Ovary (tissue), 9 donors: Measurements from ENCODE around the gene IGF1R. TPM values are rescaled to one million over a fixed set of nuclear protein-coding genes. Genes with fewer than 3 reads are reported as not detected.

Source experiments
- DNase-seq, 5 donors: peaks; one replicate each; pipeline ENCODE4 v3.0.0-alpha.2; 2019 to 2020
- H3K27ac ChIP-seq, 2 donors: fragments of 200-600 bp; one replicate each; pipeline versions ENCODE4 v1.5.1 to v1.8.0; 2019 to 2022
- H3K27me3 ChIP-seq: fragments of 200-600 bp; one replicate; pipeline ENCODE4 v1.8.0; 2022
- H3K36me3 ChIP-seq: fragments of 200-600 bp; sonication (generic); one replicate; pipeline ENCODE4 v1.5.1; 2019
- H3K4me1 ChIP-seq: one replicate; pipeline ENCODE4 v1.8.1; 2013; ENCODE audit warnings: mild to moderate bottlenecking, moderate library complexity; ENCODE audit not compliant: insufficient read depth
- H3K4me3 ChIP-seq: fragments of 200-600 bp; sonication (generic); one replicate; pipeline ENCODE4 v1.5.1; 2017
- H3K9me3 ChIP-seq, 2 donors: fragments of 200-600 bp in 1 of 2; sonication (generic) in 1 of 2; one replicate each; pipeline versions ENCODE4 v1.5.1 to v1.8.1; 2013 to 2019; ENCODE audit warnings: mild to moderate bottlenecking in 1 of 2, moderate library complexity in 1 of 2
- EP300 ChIP-seq: sonication (generic); formaldehyde crosslinking; IDR thresholded peaks from one replicate; pipeline ENCODE4 v1.6.1; 2017; ENCODE audit warnings: antibody characterized with exemption
- POLR2A ChIP-seq: fragments of 450-650 bp; IDR thresholded peaks from one replicate; pipeline ENCODE4 v1.6.1; 2017; ENCODE audit warnings: antibody characterized with exemption, mild to moderate bottlenecking, moderate library complexity
- WGBS, 3 donors: extraction: QIAGEN DNeasy Blood & Tissue Kit in 1 of 3; methylation state at CpG; one replicate each; pipeline versions ENCODE4 v1.1.5 to v1.1.7; 2013 to 2017; 5-methylcytosine and 5-hydroxymethylcytosine counted together
- intact Hi-C, 4 donors: fragments of 100-400 bp; cut with DNase I; formaldehyde crosslinking; loops; one replicate each; pipeline versions ENCODE4 v1.11.0 to v1.15.1; 2022 to 2023
- polyA plus RNA-seq, 2 donors: library from polyadenylated mRNA; stranded (reverse); fragments of 200-250 nt in 1 of 2; fragments of 350-450 nt in 1 of 2; fragmentation: Illumina TruSeq in 1 of 2; extraction: RNeasy Lipid Tissue Mini Kit (QIAGEN cat#74804) in 1 of 2; gene quantifications; one replicate each; pipeline ENCODE4 v1.2.3, GENCODE V29; 2013 to 2014
- total RNA-seq, 7 donors: library from RNA; depleted of rRNA in 2 of 7; stranded (reverse); fragments of >200 nt in 2 of 7; fragmentation: NEBNext Ultra II Directional in 3 of 7; extraction: Animal tissue kit (Norgen Biotek cat#: 25700) in 3 of 7; gene quantifications; one replicate each; pipeline versions ENCODE4 v1.1.0 to v1.2.4, GENCODE V29; 2016 to 2023
- TF ChIP-seq, protein P1 (sequence below), 3 donors: fragments of 450-650 bp in 2 of 3; fragments of 200-600 bp in 1 of 3; IDR thresholded peaks; one replicate each; pipeline versions ENCODE4 v1.5.1 to v1.8.0; 2016 to 2022; ENCODE audit warnings: antibody characterized with exemption in 3 of 3, mild to moderate bottlenecking in 1 of 3
- donor health status: DM: no; HTN: no; CAD: no; lungs with moderate emphysema.
- donor health status: DM: no; HTN: no; CAD: no.
- donor health status: Bipolar disorder and iron deficiency.
- donor health status: DM: yes; HTN: yes; CAD: no.
- donor health status: DM: no; HTN: no; CAD: no.
- donor health status: DM: yes; HTN: yes; CAD: no.

The IGF1R gene
- total and polyA plus RNA-seq, 9 donors, result 15.4 to 88.7 (median 68.9) TPM

DNA sequence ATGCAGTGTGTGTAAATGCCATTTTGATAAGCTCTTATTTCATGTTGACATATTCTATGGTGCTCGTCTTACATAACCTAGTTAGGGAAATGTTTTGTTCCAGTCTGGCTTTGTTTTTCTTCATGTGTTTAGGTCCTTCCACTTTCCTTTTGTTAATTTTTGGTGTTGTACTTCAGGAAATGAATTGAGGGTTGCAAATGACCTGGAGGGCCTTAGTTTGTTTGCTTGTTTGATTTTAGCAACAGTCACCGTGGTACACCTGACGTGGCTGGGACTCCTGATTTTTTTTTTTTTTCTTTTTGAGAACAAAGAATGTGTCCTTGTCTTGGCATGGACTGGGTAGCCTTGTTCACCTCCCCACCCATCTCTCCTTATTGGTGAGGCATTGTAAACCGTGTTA is 114.8 kb downstream of the IGF1R start:
- Histone ChIP-seq H3K4me1 (peaks cover 24% of the 10 kb centered on the region), H3K27ac (no peak overlapping the region), H3K9me3 (no peaks in the 10 kb centered on the region), H3K4me3 (no peak overlapping the region), H3K36me3 (no peaks in the 10 kb centered on the region), H3K27me3 (no peaks in the 10 kb centered on the region)
- DNase-seq, result no peak
- intact Hi-C loops, result no loop called here
- 50 to 62% (median 58%) methylated on average over 4 of the region's 4 CpGs for WGBS, 3 donors
- TF ChIP-seq, protein P1, sequence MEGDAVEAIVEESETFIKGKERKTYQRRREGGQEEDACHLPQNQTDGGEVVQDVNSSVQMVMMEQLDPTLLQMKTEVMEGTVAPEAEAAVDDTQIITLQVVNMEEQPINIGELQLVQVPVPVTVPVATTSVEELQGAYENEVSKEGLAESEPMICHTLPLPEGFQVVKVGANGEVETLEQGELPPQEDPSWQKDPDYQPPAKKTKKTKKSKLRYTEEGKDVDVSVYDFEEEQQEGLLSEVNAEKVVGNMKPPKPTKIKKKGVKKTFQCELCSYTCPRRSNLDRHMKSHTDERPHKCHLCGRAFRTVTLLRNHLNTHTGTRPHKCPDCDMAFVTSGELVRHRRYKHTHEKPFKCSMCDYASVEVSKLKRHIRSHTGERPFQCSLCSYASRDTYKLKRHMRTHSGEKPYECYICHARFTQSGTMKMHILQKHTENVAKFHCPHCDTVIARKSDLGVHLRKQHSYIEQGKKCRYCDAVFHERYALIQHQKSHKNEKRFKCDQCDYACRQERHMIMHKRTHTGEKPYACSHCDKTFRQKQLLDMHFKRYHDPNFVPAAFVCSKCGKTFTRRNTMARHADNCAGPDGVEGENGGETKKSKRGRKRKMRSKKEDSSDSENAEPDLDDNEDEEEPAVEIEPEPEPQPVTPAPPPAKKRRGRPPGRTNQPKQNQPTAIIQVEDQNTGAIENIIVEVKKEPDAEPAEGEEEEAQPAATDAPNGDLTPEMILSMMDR (IDR thresholded peaks at IDR 0.05), result no peak
- TF ChIP-seq POLR2A (no peak), EP300 (no peak)

DNA sequence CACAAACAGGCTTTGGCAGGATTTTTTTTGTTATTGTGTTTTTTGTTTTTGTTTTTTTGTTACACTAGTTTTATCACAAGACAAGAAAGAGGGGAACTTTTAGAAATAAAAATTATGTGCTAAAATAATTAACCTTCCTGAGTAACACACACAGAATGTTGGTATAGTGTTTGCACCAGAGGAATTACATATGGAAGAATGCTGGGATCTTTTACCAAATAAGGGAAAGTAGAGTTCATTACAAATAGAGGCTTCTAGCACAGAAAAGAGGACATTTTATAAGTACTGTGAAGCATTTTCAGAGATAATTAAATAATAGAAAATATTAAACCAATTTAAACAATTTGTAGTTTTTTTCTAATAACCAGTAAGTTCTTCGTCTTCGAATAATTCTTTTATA is 116.0 kb downstream of the IGF1R start:
- TF ChIP-seq, protein P1 (IDR thresholded peaks at IDR 0.05), result no peak
- no peak for TF ChIP-seq EP300
- TF ChIP-seq POLR2A, result no peak
- WGBS, 3 donors, result 87 to 92% (median 90%) methylated on average over 2 of the region's 2 CpGs
- H3K27me3 ChIP-seq, result no peaks in the 10 kb centered on the region
- no peak for DNase-seq
- H3K4me3 ChIP-seq, result no peak overlapping the region
- H3K27ac ChIP-seq, result no peak overlapping the region
- no peaks in the 10 kb centered on the region for H3K36me3 ChIP-seq
- intact Hi-C loops, result no loop called here
- H3K9me3 ChIP-seq, result no peaks in the 10 kb centered on the region
- H3K4me1 ChIP-seq, result peaks cover 24% of the 10 kb centered on the region

GRCh38 chr15:98765610-98766009 is 117.3 kb downstream of the IGF1R start:
- DNase-seq, result no peak
- no peaks in the 10 kb centered on the region for H3K36me3 ChIP-seq
- H3K9me3 ChIP-seq, result no peaks in the 10 kb centered on the region
- peaks cover 23% of the 10 kb centered on the region for H3K4me1 ChIP-seq
- TF ChIP-seq, protein P1 (IDR thresholded peaks at IDR 0.05), result no peak
- no peak for TF ChIP-seq EP300
- TF ChIP-seq POLR2A, result no peak
- no peak overlapping the region for H3K27ac ChIP-seq
- intact Hi-C loops, result no loop called here
- no peak overlapping the region for H3K4me3 ChIP-seq
- 95 to 100% (median 98%) methylated on average over 2 of the region's 2 CpGs for WGBS, 3 donors
- H3K27me3 ChIP-seq, result no peaks in the 10 kb centered on the region

- WGBS, 3 donors, result 61 to 75% (median 65%) methylated on average over 4 of the region's 4 CpGs
- no peaks in the 10 kb centered on the region for H3K9me3 ChIP-seq
Measured at GRCh38 chr15:98767692-98768091, 119.4 kb downstream of the IGF1R start.

More at GRCh38 chr15:98767692-98768091, 119.4 kb downstream of the IGF1R start:
- no peak overlapping the region for H3K27ac ChIP-seq
- TF ChIP-seq, protein P1 (IDR thresholded peaks at IDR 0.05), result no peak
- TF ChIP-seq EP300 (no peak), POLR2A (no peak)
- intact Hi-C loops, result no loop called here
- H3K4me3 ChIP-seq, result no peak overlapping the region
- no peaks in the 10 kb centered on the region for H3K36me3 ChIP-seq
- H3K4me1 ChIP-seq, result peaks cover 15% of the 10 kb centered on the region
- DNase-seq, result no peak
- H3K27me3 ChIP-seq, result no peaks in the 10 kb centered on the region
